IPS DF 4.7 (cell line): ENCODE measurements around the gene RAET1G.
"Not testable (repeated sequence)": the region's sequence is repeated elsewhere in the genome, so short reads cannot be mapped to it uniquely, and the experiment has no call there.

Source experiments
- DNase-seq: peaks from one replicate; pipeline ENCODE4 v3.0.0-alpha.2; 2013; ENCODE audit warnings: low spot score; ENCODE audit errors: extremely low read depth

RAET1G gene

GRCh38 chr6:149935246-149935645 is 12.3 kb upstream of the RAET1G start:
- no peak for DNase-seq

- DNase-seq, result no peak
Observed at GRCh38 chr6:149934249-149935156, 11.6 kb upstream of the RAET1G start.

GRCh38 chr6:149933461-149933860 is 10.5 kb upstream of the RAET1G start:
- no peak for DNase-seq

GRCh38 chr6:149933036-149933435 is 10.1 kb upstream of the RAET1G start:
- no peak for DNase-seq

- DNase-seq, result no peak
Observed at GRCh38 chr6:149931501-149931900, 8.6 kb upstream of the RAET1G start.

GRCh38 chr6:149929422-149929821 is 6.5 kb upstream of the RAET1G start:
- no peak for DNase-seq

- DNase-seq, result not testable (repeated sequence)
Observed at GRCh38 chr6:149927025-149927424, 4.1 kb upstream of the RAET1G start.

GRCh38 chr6:149925974-149926777 is 3.3 kb upstream of the RAET1G start:
- no peak for DNase-seq

GRCh38 chr6:149925253-149925973 is 2.5 kb upstream of the RAET1G start:
- no peak for DNase-seq

GRCh38 chr6:149924933-149925252 is 2.0 kb upstream of the RAET1G start:
- DNase-seq, result no peak

GRCh38 chr6:149924206-149924932 is 1.4 kb upstream of the RAET1G start:
- DNase-seq, result no peak

- DNase-seq, result no peak
Observed at GRCh38 chr6:149923327-149923986, 536 bp upstream of the RAET1G start.

- DNase-seq, result not testable (repeated sequence)
Observed at GRCh38 chr6:149922091-149922490, 830 bp downstream of the RAET1G start.

GRCh38 chr6:149921361-149921760 is 1.6 kb downstream of the RAET1G start:
- DNase-seq, result no peak

GRCh38 chr6:149919834-149920225 is 3.1 kb downstream of the RAET1G start:
- DNase-seq, result no peak

GRCh38 chr6:149919126-149919833 is 3.6 kb downstream of the RAET1G start:
- DNase-seq, result not testable (repeated sequence)

- no peak for DNase-seq
Observed at GRCh38 chr6:149918151-149918905, 4.6 kb downstream of the RAET1G start.

- DNase-seq, result no peak
Observed at GRCh38 chr6:149917679-149918078, 5.2 kb downstream of the RAET1G start.
